Measurements from ENCODE around the gene POP5. TPM values are rescaled to one million over a fixed set of nuclear protein-coding genes. Genes with fewer than 3 reads are reported as not detected.

The POP5 gene
- total and polyA plus RNA-seq, 2 experiments from 2014 or later, result 38.9 to 68.4 TPM

DNA sequence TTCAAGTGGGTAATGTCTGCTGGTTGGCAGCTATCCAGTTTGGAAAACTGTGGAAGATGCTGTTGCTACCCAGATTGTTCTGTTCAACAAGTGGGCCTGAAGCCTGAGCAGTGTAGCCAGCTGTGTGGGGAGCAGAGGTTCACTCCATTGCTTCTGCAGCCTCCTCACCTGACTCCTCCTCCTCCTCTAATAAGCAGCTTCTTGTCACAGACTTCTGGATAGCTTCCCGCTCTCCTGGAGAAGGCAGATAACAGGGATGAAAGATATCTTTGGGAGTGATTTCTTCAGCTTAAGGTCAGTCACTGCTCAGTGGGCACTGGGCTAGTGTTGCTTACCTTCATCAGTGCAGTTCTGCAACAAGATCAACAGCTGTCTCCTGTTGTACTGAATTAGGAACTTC is 2.0 kb downstream of the POP5 start:
- Histone ChIP-seq H3K4me3 (no peak overlapping the region), H2AFZ (no peak overlapping the region), H3K79me2 (ENCODE audit: insufficient read depth) (peaks cover 19% of the 10 kb centered on the region), H3K9me3 (ENCODE audit: low read depth) (no peaks in the 10 kb centered on the region), H3K27me3 (replicated peaks; ENCODE audit: insufficient read depth) (no peaks in the 10 kb centered on the region), H3K9ac (no peak overlapping the region), H3K9me2 (ENCODE audit: insufficient read depth) (no peaks in the 10 kb centered on the region), H3K36me3 (ENCODE audit: low read depth) (peaks cover 32% of the 10 kb centered on the region; the same call in 1 of the 2 replicates), H3F3A (ENCODE audit: insufficient read depth) (peaks cover 12% of the 10 kb centered on the region), H3K4me1 (ENCODE audit: insufficient read depth) (peaks cover 7% of the 10 kb centered on the region; the same call in 1 of the 2 replicates), H4K20me1 (ENCODE audit: insufficient read depth) (no peaks in the 10 kb centered on the region), H3K4me2 (ENCODE audit: unreplicated experiment) (no peak overlapping the region), H3K27ac (no peak overlapping the region)
- 71 to 72% methylated on average over 1 of the region's 1 CpG for WGBS, 2 experiments (ENCODE audit: low coverage in 1 of 2, low lambda C conversion rate in 2 of 2, missing lambda C conversion rate in 2 of 2)
- no peak for TF ChIP-seq EZH2phosphoT487 (IDR thresholded peaks at IDR 0.05; ENCODE audit: insufficient read depth, low read depth)
- no peak for TF ChIP-seq EZH2 (IDR thresholded peaks at IDR 0.05; ENCODE audit: insufficient read depth, poor library complexity, severe bottlenecking)
- DNase-seq, result no peak
- in situ Hi-C loops (cut with MboI), result no loop called here

DNA sequence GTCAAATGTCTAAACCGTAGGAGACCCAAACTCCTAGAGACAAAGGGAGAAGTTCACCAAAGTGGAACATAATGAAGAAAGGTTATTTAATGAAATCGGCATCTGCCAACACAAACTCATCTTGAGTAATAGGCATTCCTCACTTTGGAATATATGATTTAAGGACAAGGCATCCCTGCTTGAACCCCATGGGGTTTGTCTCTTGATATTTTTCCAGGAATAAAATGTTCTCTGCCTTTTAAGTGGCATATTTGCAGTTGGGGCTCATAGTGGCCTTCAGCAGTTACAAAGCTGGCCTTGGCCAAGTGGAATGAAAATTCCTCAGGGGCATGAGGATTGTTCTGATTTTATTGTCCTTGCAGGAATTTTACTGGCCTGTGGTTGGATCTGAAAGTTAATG is 7.1 kb downstream of the POP5 start:
- H3K36me3 ChIP-seq (ENCODE audit: low read depth), result peaks cover 72% of the 10 kb centered on the region
- DNase-seq, result no peak
- WGBS, 2 experiments (ENCODE audit: low coverage in 1 of 2, low lambda C conversion rate in 2 of 2, missing lambda C conversion rate in 2 of 2), result 76 to 83% methylated on average over 2 of the region's 2 CpGs
- peaks cover 25% of the 10 kb centered on the region for H3F3A ChIP-seq (ENCODE audit: insufficient read depth)
- H3K4me2 ChIP-seq (ENCODE audit: unreplicated experiment), result no peak overlapping the region
- in situ Hi-C loops (cut with MboI), result no loop called here
- no peak overlapping the region for H2AFZ ChIP-seq
- H3K4me1 ChIP-seq (ENCODE audit: insufficient read depth), result no peaks in the 10 kb centered on the region
- H4K20me1 ChIP-seq (ENCODE audit: insufficient read depth), result no peaks in the 10 kb centered on the region
- H3K27me3 ChIP-seq (replicated peaks; ENCODE audit: insufficient read depth), result no peaks in the 10 kb centered on the region
- H3K9ac ChIP-seq, result no peak overlapping the region
- H3K79me2 ChIP-seq (ENCODE audit: insufficient read depth), result peaks cover 11% of the 10 kb centered on the region; the same call in 1 of the 2 replicates
- H3K27ac ChIP-seq, result no peak overlapping the region
- no peaks in the 10 kb centered on the region for H3K9me2 ChIP-seq (ENCODE audit: insufficient read depth)
- TF ChIP-seq EZH2phosphoT487 (IDR thresholded peaks at IDR 0.05; ENCODE audit: insufficient read depth, low read depth) (no peak), EZH2 (IDR thresholded peaks at IDR 0.05; ENCODE audit: insufficient read depth, poor library complexity, severe bottlenecking) (no peak)
- H3K9me3 ChIP-seq (ENCODE audit: low read depth), result no peaks in the 10 kb centered on the region
- no peak overlapping the region for H3K4me3 ChIP-seq

DNA sequence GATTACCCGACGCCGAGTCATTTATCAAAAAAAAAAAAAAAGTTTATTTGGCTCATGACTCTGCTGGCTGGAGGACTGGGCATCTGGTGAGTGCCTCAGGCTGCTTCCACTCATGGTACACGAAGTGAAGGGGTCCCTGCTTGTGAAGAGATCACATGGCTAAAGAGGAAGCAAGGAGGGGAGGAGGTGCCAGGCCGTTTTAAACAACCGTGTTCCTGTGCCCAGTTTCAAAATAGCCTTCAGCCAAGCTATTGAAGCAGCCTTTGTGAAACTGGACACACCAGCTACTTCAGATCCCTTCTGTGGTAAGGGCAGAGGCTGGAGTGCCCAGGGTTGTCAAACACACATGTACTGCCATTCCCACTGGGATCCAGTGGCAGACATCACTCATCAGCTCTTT is 7.6 kb downstream of the POP5 start:
- H3K27me3 ChIP-seq (replicated peaks; ENCODE audit: insufficient read depth), result no peaks in the 10 kb centered on the region
- TF ChIP-seq EZH2 (IDR thresholded peaks at IDR 0.05; ENCODE audit: insufficient read depth, poor library complexity, severe bottlenecking), result no peak
- TF ChIP-seq EZH2phosphoT487 (IDR thresholded peaks at IDR 0.05; ENCODE audit: insufficient read depth, low read depth), result no peak
- in situ Hi-C loops (cut with MboI), result no loop called here
- H3K79me2 ChIP-seq (ENCODE audit: insufficient read depth), result peaks cover 11% of the 10 kb centered on the region; the same call in 1 of the 2 replicates
- H3K4me1 ChIP-seq (ENCODE audit: insufficient read depth), result no peaks in the 10 kb centered on the region
- H3K36me3 ChIP-seq (ENCODE audit: low read depth), result peaks cover 75% of the 10 kb centered on the region
- no peak overlapping the region for H3K9ac ChIP-seq
- peaks cover 25% of the 10 kb centered on the region for H3F3A ChIP-seq (ENCODE audit: insufficient read depth)
- H3K4me3 ChIP-seq, result no peak overlapping the region
- H3K4me2 ChIP-seq (ENCODE audit: unreplicated experiment), result no peak overlapping the region
- no peaks in the 10 kb centered on the region for H3K9me2 ChIP-seq (ENCODE audit: insufficient read depth)
- H3K27ac ChIP-seq, result no peak overlapping the region
- DNase-seq, result no peak
- no peaks in the 10 kb centered on the region for H3K9me3 ChIP-seq (ENCODE audit: low read depth)
- 89 to 90% methylated on average over 6 of the region's 6 CpGs for WGBS, 2 experiments (ENCODE audit: low coverage in 1 of 2, low lambda C conversion rate in 2 of 2, missing lambda C conversion rate in 2 of 2)
- H2AFZ ChIP-seq, result no peak overlapping the region
- H4K20me1 ChIP-seq (ENCODE audit: insufficient read depth), result no peaks in the 10 kb centered on the region

DNA sequence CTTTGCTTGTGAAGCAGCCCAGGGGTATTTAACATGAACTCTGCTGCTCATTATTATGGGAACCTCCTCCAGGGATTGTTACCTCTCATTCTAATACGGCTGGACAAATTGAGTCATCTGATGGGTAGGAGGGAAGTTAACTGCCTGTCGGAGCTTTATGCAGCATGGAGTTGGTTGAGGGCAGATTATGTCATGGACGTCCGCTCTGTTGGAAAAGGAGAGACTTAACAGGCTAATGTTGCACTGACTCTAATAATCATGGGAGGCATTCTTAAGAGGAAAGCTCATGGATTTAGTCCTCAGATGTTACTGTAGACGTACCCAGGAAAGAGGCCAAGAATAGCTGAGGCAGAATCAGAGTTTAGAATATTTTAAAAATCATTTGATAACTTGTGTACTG is 9.9 kb downstream of the POP5 start:
- Histone ChIP-seq H3K4me3 (no peak overlapping the region), H3K9me3 (ENCODE audit: low read depth) (no peaks in the 10 kb centered on the region), H3K27me3 (replicated peaks; ENCODE audit: insufficient read depth) (no peaks in the 10 kb centered on the region), H3K27ac (no peak overlapping the region), H3F3A (ENCODE audit: insufficient read depth) (peaks cover 25% of the 10 kb centered on the region), H3K4me2 (ENCODE audit: unreplicated experiment) (no peak overlapping the region), H2AFZ (no peak overlapping the region), H3K9ac (no peak overlapping the region), H3K9me2 (ENCODE audit: insufficient read depth) (no peaks in the 10 kb centered on the region), H3K4me1 (ENCODE audit: insufficient read depth) (no peaks in the 10 kb centered on the region), H3K79me2 (ENCODE audit: insufficient read depth) (peaks cover 17% of the 10 kb centered on the region; the same call in 1 of the 2 replicates), H4K20me1 (ENCODE audit: insufficient read depth) (no peaks in the 10 kb centered on the region), H3K36me3 (ENCODE audit: low read depth) (peaks cover 68% of the 10 kb centered on the region)
- in situ Hi-C loops (cut with MboI), result no loop called here
- 69 to 75% methylated on average over 5 of the region's 5 CpGs for WGBS, 2 experiments (ENCODE audit: low coverage in 1 of 2, low lambda C conversion rate in 2 of 2, missing lambda C conversion rate in 2 of 2)
- TF ChIP-seq EZH2 (IDR thresholded peaks at IDR 0.05; ENCODE audit: insufficient read depth, poor library complexity, severe bottlenecking), result no peak
- peak; percentile 24 for DNase-seq

DNA sequence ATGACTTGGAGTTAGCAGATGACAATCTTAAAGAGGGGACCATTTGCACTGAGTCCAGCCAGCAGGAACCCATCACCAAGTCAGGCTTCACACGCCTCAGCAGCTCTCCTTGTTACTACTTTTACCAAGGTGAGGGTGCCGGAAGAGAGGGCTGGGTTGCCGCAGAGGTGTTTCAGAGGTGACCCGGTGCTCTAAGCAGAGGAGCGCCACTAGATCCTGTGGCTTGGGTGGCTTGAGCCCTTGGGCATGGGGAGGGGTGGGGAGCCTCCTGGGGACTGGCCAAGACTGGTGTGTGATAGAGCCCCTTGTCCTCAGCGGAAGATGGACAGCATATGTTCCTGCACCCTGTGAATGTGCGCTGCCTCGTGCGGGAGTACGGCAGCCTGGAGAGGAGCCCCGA is 17.7 kb downstream of the POP5 start:
- Histone ChIP-seq H3K9me3 (ENCODE audit: low read depth) (no peaks in the 10 kb centered on the region), H3F3A (ENCODE audit: insufficient read depth) (no peaks in the 10 kb centered on the region), H3K4me1 (ENCODE audit: insufficient read depth) (no peaks in the 10 kb centered on the region), H4K20me1 (ENCODE audit: insufficient read depth) (no peaks in the 10 kb centered on the region), H3K4me3 (no peak overlapping the region), H3K36me3 (ENCODE audit: low read depth) (peaks cover 69% of the 10 kb centered on the region), H3K79me2 (ENCODE audit: insufficient read depth) (peaks cover 45% of the 10 kb centered on the region), H3K9ac (no peak overlapping the region), H3K27me3 (replicated peaks; ENCODE audit: insufficient read depth) (no peaks in the 10 kb centered on the region), H3K9me2 (ENCODE audit: insufficient read depth) (no peaks in the 10 kb centered on the region), H3K4me2 (ENCODE audit: unreplicated experiment) (no peak overlapping the region), H2AFZ (no peak overlapping the region), H3K27ac (no peak overlapping the region)
- in situ Hi-C loops (cut with MboI), result no loop called here
- DNase-seq, result no peak
- TF ChIP-seq EZH2 (IDR thresholded peaks at IDR 0.05; ENCODE audit: insufficient read depth, poor library complexity, severe bottlenecking), result no peak
- no peak for TF ChIP-seq EZH2phosphoT487 (IDR thresholded peaks at IDR 0.05; ENCODE audit: insufficient read depth, low read depth)
- WGBS, 2 experiments (ENCODE audit: low coverage in 1 of 2, low lambda C conversion rate in 2 of 2, missing lambda C conversion rate in 2 of 2), result 98 to 100% methylated on average over 11 of the region's 11 CpGs

All from GM23248 (cell line).